IPS DF 6.9 (cell line): ENCODE data around the gene AGAP3.

Experiments used
- DNase-seq: peaks from one replicate; pipeline ENCODE4 v3.0.0-alpha.2; 2013; ENCODE audit warnings: low read depth, low spot score
- H3K27ac ChIP-seq: one replicate; pipeline ENCODE4 v1.5.1; 2013; ENCODE audit warnings: low read length, control low read depth
- H3K27me3 ChIP-seq: 2 replicates; pipeline ENCODE4 v1.6.1; 2013; ENCODE audit warnings: mild to moderate bottlenecking, low read length; ENCODE audit not compliant: control insufficient read depth, insufficient read depth
- H3K36me3 ChIP-seq: 2 replicates; pipeline ENCODE4 v1.6.1; 2013; ENCODE audit warnings: low read length; ENCODE audit not compliant: control insufficient read depth, insufficient read depth
- H3K4me1 ChIP-seq: 2 replicates; pipeline ENCODE4 v1.6.1; 2013; ENCODE audit warnings: low read length; ENCODE audit not compliant: control insufficient read depth, insufficient read depth
- H3K4me3 ChIP-seq: 2 replicates; pipeline ENCODE4 v1.5.1; 2013; ENCODE audit warnings: mild to moderate bottlenecking, low read length
- H3K9me3 ChIP-seq: 2 replicates; pipeline ENCODE4 v1.6.1; 2013; ENCODE audit warnings: low read length, inconsistent platforms; ENCODE audit not compliant: control insufficient read depth, insufficient read depth
- WGBS: extraction: QIAGEN DNeasy Blood & Tissue Kit; methylation state at CpG from one replicate; pipeline ENCODE4 v1.1.7; 2013; ENCODE audit warnings: mixed read lengths, missing lambda C conversion rate; ENCODE audit not compliant: insufficient read length, insufficient coverage; 5-methylcytosine and 5-hydroxymethylcytosine counted together

The AGAP3 gene

DNA sequence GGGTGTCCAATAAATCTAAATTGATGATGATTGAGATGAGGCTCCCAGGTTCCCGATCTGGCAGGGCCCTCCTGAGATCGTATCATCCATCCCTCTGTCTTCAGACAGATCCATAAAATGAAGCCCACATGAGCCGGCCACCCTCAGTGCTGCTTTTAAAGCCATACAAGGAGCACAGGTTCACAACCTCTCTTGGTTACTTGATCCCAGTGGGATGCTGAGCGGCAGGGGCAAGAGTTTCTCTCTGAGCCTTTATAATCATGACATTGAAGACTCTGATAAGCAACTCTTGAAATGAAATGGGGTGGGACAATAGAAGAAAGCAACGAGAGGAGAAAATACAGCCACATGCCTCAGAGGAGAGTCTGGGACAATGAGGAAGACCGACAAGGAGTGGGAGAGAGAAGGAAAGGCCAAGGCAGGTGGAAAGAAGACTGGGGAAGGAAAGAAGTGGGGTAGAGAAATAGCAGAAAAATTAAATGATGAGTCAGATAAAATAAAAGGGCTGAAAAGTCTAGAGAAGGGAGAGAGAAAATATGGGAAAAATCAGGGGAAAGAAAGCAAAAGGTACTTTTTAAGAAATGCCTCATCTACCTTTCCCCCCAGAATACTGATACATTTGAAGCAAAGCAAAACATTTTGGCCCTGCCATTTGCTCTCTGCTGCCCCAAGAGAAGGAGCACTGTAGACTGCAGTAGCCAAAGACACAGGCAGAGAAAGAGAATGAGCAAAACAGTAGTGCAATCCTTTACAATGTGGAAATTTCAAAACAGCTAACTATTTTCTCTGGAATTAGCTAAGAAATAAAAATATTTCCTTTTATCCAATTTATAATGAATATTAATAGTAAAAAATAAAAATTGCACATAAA lies 66.6 kb downstream of the AGAP3 start:
- H3K9me3 ChIP-seq, result no peaks in the 10 kb centered on the region
- no CpG with 5 or more reads among the region's 6 CpGs for WGBS
- no peaks in the 10 kb centered on the region for H3K36me3 ChIP-seq
- DNase-seq, result no peak
- no peak overlapping the region for H3K27ac ChIP-seq
- H3K4me1 ChIP-seq, result 0 out of 2 replicates have a peak, but pooled peaks cover 1% of the 10 kb centered on the region
- H3K4me3 ChIP-seq, result no peak overlapping the region
- H3K27me3 ChIP-seq, result 0 out of 2 replicates have a peak, but pooled peaks cover 1% of the 10 kb centered on the region

DNA sequence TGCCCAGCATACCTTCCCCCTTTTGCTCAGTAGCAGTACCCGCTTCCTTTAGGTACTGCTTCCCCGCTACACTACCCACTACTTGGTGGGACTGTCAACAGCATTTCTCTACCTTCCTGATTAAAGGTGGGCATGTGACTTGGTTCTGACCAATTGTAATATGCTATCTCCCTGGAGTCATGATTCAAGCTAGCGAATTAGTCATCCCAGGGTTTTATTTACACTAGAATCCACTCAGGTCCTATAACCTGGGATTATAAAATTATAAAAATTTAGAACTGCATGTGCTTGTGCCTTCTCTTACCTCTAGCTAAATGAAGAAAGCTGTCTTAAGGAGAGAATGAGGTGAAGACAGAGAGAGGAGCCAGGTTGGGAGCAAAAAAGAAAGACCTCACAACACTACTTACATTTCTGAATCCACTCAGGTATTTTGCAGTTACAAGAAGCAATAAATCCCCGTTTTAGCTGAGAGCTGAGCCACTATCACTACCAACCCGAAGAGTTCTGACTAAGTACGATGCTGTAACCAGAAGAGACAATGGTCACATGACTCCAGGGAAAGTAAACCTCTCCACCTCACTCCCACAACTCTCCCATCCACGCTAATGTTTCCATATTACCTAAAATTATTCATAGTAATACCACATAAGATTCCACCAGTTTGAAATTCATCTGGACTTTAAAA lies 71.5 kb downstream of the AGAP3 start:
- no peak overlapping the region for H3K4me3 ChIP-seq
- 100% methylated on average over 1 of the region's 7 CpGs for WGBS
- no peak for DNase-seq
- H3K9me3 ChIP-seq, result no peaks in the 10 kb centered on the region
- H3K36me3 ChIP-seq, result no peaks in the 10 kb centered on the region; the same call in 1 of the 2 replicates
- H3K4me1 ChIP-seq, result no peaks in the 10 kb centered on the region
- H3K27ac ChIP-seq, result no peak overlapping the region
- H3K27me3 ChIP-seq, result peaks cover 3% of the 10 kb centered on the region; the same call in 1 of the 2 replicates

DNA sequence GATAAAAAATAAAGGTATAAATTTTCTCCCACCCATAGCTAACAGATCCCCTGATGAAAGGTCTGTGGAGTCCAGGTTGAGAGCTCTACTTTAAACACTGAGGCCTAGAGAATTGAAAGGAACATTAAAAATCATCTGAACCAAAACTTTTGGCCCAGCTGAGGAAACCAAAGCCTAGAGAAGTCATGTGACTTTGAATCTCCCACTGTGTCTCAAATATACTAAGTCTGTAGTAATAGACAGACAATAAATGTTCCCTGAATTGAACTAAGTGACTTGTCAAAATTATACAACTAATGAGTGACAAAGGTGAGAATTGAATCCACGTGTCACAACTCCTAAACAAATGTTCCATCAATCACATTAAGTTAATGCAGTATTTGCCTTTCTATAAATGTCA lies 75.5 kb downstream of the AGAP3 start:
- Histone ChIP-seq H3K36me3 (no peaks in the 10 kb centered on the region; the same call in 1 of the 2 replicates), H3K27ac (no peak overlapping the region), H3K4me1 (no peaks in the 10 kb centered on the region), H3K27me3 (peaks cover 27% of the 10 kb centered on the region), H3K9me3 (no peaks in the 10 kb centered on the region), H3K4me3 (no peak overlapping the region)
- DNase-seq, result no peak
- WGBS, result no CpG with 5 or more reads among the region's 1 CpG

DNA sequence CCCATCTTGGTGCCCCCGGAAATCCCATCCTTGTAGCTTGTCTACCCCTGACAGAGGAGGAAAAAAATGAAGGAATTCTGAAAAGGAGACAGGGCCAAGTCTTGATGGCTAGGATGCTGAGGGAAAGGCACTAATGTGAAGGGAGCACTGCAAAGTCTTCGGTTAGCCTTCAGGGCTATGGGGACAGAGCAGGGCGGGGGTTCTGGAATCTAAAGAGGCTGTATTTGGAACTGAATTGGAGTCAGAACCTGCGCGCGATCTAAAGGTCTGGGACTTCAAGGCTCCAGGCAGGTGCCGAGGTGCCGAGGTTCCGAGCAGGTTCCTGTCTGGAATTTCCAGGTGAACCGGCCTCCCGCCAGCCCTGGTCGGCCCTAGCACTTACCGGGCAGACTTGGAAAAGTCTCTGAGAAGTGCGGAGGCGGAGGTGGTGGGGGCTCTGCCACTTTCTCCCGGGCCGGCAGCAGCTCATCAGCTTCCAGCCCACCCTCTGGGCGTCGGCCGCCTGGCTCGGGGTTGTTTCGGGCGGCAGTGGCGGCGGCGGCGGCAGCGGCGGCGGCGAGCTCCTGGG lies 80.4 kb downstream of the AGAP3 start:
- Histone ChIP-seq H3K4me3 (peak overlapping the region; percentile 66), H3K4me1 (no peaks in the 10 kb centered on the region), H3K27ac (no peak overlapping the region), H3K9me3 (no peaks in the 10 kb centered on the region), H3K36me3 (no peaks in the 10 kb centered on the region), H3K27me3 (peaks cover 45% of the 10 kb centered on the region)
- no peak for DNase-seq
- no CpG with 5 or more reads among the region's 31 CpGs for WGBS

DNA sequence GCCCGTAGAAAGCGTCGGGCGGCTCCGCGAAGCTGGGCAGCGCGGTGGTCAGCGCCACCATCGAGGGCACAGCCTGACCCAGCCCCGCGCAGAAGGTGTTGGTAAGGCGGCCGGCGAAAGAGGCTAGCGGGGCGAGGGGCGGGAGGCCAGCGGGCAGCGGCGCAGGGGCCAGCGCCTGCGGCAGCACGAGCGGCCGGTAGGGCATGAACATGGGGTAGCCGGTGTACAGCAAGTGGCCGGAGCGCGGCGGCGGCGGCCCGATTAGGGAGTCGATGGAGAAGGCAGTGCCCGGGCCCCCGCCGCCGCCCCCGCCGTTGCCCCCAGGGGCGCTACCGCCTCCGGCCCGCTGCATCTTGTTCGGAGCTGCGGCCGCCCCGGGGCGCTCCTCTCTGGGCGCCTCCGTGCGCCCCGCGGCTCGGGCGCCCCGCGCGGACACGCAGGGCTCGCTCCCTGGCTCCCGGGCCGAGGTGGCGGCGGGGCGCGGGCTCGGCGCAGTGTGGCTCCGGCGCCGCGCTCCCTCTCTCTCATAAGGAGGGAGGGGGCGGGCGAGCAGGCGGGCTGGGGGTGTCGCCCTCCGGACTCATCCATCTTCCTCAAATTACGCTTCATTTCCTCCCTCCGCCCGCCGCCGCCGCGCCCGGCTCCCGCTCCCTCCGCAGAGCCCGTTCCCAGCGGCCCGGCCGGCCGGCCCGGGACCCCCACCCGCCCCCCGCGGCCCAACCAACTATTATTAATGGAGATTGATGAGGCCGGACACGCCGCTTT lies 81.1 kb downstream of the AGAP3 start, which contains the start of gene GBX1:
Gene GBX1 (minus strand): TSS at position 498 of the 765 bp plus-strand sequence. CDS start 146 bp downstream, at position 352.
- H3K4me3 ChIP-seq, result peak within 1 kb of the TSS; percentile 66
- H3K27me3 ChIP-seq, result peaks cover 45% of the 10 kb centered on the region

DNA sequence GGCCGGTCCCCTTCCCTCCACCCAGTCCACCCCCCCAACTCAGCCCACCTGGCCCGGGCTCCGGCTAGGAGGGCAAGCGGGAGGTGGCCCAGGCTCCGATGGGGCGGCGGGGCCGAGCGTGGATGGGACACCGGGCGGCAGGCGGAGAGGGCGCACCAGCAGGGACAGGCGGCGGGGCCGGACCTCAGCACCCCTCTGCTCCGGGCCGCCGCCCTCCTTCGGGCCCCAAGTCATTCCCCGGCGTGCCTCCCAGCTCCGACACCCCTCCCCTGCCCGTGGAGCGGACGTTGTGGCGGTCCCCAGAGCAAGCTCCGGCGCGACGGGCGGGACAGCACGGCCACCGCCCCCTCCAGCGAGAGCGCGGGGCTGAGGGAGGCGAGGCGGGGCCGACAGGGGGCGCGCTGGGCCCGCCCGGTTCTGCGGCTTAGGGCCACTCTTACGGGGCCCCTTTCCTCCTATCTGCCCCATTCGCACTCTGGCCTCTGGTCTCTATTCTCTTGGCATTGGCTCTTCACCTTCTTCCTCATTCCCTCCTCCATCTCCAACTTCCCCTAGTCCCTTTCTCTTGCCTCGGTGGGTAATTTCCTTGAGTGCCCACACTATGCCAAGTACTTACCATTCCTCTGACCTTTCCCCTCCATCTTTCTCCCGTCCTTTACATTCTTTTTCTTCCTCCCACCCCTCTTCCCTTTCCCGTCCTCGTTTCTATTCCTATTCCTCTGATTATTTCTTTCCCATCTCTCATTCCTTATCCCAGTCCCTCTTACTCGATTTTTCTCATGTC lies 81.9 kb downstream of the AGAP3 start:
- DNase-seq, result no peak
- Histone ChIP-seq H3K27me3 (peaks cover 46% of the 10 kb centered on the region), H3K27ac (no peak overlapping the region), H3K9me3 (no peaks in the 10 kb centered on the region), H3K4me1 (no peaks in the 10 kb centered on the region), H3K36me3 (no peaks in the 10 kb centered on the region), H3K4me3 (peak overlapping the region; percentile 66; the same call in 1 of the 2 replicates)
- 100% methylated on average over 3 of the region's 52 CpGs for WGBS

More for the DNA sequence above, 81.1 kb downstream of the AGAP3 start, which contains the start of gene GBX1:
- Histone ChIP-seq H3K9me3 (no peaks in the 10 kb centered on the region), H3K4me1 (no peaks in the 10 kb centered on the region), H3K36me3 (no peaks in the 10 kb centered on the region), H3K27ac (no peak within 1 kb of the TSS)
- no peak for DNase-seq
- no CpG with 5 or more reads among the region's 101 CpGs for WGBS

DNA sequence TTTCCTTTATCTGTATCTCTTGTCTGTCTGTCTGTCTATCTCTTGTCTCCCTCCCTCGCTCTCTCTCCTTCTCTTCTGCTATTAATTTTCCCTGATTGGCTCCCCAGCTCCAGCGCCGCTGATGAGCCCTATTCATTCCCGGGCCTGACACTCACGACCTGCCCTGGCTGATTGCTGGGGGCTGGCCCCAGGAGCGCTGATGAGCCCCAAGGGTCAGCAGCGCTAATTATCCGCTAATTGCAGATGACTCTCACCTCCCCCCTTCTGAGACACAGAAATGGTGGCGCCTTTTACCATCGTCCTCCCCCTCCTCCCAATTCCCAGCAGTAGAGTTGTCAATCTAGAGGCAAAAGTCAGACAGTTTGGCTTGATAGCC lies 82.5 kb downstream of the AGAP3 start:
- peaks cover 48% of the 10 kb centered on the region for H3K27me3 ChIP-seq
- WGBS, result no CpG with 5 or more reads among the region's 10 CpGs

DNA sequence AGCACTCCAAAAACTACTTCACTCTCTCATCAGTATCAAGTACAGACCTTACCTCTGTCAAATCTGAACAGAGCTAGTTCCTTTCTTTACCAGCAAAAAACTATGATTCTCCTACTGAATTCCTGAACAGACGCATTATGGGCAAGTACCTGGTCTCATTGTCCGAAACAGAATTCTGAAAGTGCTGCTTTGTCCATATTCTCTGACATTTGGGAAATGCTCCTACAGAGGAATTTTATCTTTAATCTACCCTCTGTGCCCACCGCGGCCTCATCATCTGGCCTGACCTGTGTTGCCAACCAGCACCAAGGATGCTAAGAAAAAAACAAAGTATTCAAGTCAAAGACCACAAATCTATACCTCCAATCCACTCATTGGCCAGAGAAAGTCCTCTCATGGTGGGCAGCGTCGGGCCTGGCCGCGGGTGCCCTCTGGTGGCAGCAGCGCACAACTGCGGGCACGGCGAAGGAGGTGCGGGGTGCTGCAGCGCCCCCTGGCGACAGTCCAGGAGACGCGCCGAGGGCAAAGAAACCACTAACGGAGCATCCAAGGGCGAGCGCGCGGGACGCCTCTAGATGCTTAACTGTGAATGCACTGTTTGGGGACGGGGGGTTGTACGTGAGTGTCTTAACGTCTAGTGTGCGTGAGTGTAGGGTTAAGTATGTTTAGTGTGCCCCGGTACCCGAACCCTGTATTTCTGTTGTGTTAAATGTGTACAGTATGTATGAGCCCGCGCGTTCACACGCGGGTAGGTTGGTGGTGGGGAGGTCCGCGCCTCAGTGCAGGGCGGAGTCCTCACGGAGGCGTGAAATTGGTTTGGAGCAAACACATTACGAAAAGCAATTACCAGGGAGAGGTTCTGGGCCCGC lies 86.2 kb downstream of the AGAP3 start:
- WGBS, result no CpG with 5 or more reads among the region's 42 CpGs
- no peak overlapping the region for H3K4me3 ChIP-seq
- no peak for DNase-seq
- H3K9me3 ChIP-seq, result no peaks in the 10 kb centered on the region
- H3K27ac ChIP-seq, result no peak overlapping the region
- peaks cover 5% of the 10 kb centered on the region for H3K4me1 ChIP-seq
- peaks cover 20% of the 10 kb centered on the region for H3K27me3 ChIP-seq
- no peaks in the 10 kb centered on the region for H3K36me3 ChIP-seq

More for the DNA sequence above, 82.5 kb downstream of the AGAP3 start:
- DNase-seq, result no peak
- Histone ChIP-seq H3K4me3 (no peak overlapping the region), H3K36me3 (no peaks in the 10 kb centered on the region), H3K27ac (no peak overlapping the region), H3K9me3 (no peaks in the 10 kb centered on the region), H3K4me1 (no peaks in the 10 kb centered on the region)
